GM18951 (cell line): ENCODE data around the gene CRADD.

ENCODE experiments used
- POLR2A ChIP-seq: IDR thresholded peaks from 4 replicates; pipeline ENCODE4 v1.6.1; 2011; ENCODE audit warnings: mild to moderate bottlenecking; ENCODE audit not compliant: insufficient read length, insufficient read depth; ENCODE audit errors: extremely low read depth
- in situ Hi-C: fragments of 300-500 bp; cut with MboI; formaldehyde crosslinking; loops from one replicate; pipeline ENCODE4 v1.12.0; 2022; ENCODE audit warnings: low sequenced_read_pairs, mixed read lengths, inconsistent platforms; ENCODE audit not compliant: unreplicated experiment

Gene CRADD

GRCh38 chr12:93848523-93849101 is 171.4 kb downstream of the CRADD start:
- no peak for TF ChIP-seq POLR2A
- in situ Hi-C loops, result no loop called here

- in situ Hi-C loops, result no loop called here
- no peak for TF ChIP-seq POLR2A
Measured at GRCh38 chr12:93849946-93850345, 172.8 kb downstream of the CRADD start.

DNA sequence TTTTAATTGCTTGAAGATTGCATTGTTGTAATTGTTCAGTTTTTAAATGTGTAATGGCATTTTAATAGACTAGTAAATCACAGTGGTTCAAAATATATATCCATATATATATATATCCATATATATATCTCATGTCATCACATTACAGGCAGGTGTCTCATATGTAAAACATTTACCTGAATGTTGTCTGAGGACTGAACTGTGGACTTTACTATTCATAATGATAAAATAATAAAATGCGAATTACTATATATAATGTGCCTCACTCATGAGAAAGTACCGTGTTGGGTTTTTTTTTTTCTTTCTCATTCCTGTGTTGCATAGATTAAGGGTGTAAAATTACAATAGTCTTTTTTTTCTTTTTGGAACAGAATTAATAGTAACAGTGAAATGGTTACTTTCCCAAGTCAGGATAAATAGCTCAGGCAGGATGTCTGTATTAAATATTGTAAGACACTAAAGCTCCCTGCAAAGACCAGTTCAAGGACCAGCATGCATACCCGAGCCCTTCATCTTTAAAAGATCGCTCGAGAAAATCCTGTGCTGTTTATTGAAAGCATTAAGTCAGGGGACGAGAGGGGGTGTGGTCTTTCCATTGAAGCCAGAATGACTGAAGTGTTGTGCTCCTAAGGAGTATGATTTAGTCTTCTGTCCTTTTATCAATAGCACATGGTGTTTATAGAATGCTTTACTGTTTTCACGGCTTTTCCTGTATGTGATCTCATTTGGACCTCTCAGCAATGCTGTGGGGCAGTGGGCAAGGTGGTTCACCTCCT is 173.5 kb downstream of the CRADD start:
- in situ Hi-C loops, result no loop called here
- no peak for TF ChIP-seq POLR2A

DNA sequence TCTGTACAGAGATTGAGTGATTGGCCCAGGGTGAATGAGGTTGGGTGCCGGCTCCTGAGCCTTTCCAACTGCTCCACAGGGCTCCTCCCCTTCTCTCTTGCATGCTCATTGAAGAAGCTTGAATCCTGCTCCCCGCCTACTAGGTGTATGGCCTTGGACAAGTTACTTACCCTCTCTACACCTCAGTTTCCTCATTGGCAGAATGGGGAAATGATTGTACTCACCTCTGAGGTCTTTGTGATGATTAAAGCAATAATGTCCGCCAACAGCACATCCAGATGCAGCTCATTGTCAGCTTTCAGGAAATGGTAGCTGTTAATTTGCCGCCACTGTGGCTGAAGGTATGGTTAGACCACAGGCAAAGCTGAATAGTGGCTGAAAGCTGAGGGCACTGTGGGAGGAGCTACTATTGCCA is 174.1 kb downstream of the CRADD start:
- no peak for TF ChIP-seq POLR2A
- in situ Hi-C loops, result no loop called here

DNA sequence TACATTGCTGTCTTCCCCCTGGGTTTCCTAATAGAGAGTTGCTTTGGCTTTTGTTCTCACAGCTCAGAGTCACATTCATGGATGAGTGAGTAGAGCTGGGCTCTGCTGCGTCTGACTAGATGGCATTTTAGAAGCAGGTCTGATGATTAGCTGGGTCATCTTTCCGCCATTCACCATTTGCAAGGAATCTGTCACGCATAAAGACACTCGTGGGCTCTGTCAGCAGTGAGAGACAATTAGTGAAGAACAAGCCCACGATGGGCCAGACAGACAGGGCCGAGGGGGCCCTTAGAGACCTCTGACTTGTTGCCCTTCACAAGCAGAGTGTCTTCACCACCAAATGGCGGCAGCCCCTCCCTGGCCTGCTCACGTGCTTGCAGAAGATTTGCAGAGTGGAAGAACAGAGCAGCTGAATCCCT is 175.0 kb downstream of the CRADD start:
- no peak for TF ChIP-seq POLR2A
- in situ Hi-C loops, result no loop called here

GRCh38 chr12:93853698-93854478 is 176.7 kb downstream of the CRADD start:
- TF ChIP-seq POLR2A, result no peak

GRCh38 chr12:93855261-93855660 is 178.1 kb downstream of the CRADD start:
- in situ Hi-C loops, result no loop called here
- TF ChIP-seq POLR2A, result no peak

More at GRCh38 chr12:93853698-93854478, 176.7 kb downstream of the CRADD start:
- in situ Hi-C loops, result no loop called here

GRCh38 chr12:93856611-93857010 is 179.4 kb downstream of the CRADD start:
- in situ Hi-C loops, result no loop called here
- no peak for TF ChIP-seq POLR2A

GRCh38 chr12:93857279-93857938 is 180.2 kb downstream of the CRADD start:
- TF ChIP-seq POLR2A, result no peak
- in situ Hi-C loops, result no loop called here

DNA sequence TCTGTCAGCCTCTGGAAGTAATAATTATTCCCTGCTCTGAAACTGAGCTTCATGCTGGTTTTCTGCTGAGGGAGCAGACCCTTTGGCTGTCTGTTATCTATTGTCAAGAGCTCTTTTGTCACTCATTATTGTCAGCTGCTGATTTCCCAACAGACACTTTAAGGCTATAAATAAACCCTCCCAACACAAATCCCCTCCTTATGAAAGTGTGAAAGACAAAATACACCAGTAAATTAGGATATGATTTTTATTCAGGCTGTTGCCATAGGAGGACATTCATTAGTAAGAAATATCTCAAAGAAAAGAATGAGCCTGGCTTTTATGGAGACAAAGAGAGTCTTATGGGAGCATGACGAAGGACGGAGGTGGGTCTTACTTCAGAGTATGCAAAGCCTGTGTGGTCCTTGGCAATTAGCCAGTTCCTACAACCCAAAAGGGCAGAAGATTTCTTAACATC is 180.8 kb downstream of the CRADD start:
- TF ChIP-seq POLR2A, result no peak
- in situ Hi-C loops, result no loop called here

DNA sequence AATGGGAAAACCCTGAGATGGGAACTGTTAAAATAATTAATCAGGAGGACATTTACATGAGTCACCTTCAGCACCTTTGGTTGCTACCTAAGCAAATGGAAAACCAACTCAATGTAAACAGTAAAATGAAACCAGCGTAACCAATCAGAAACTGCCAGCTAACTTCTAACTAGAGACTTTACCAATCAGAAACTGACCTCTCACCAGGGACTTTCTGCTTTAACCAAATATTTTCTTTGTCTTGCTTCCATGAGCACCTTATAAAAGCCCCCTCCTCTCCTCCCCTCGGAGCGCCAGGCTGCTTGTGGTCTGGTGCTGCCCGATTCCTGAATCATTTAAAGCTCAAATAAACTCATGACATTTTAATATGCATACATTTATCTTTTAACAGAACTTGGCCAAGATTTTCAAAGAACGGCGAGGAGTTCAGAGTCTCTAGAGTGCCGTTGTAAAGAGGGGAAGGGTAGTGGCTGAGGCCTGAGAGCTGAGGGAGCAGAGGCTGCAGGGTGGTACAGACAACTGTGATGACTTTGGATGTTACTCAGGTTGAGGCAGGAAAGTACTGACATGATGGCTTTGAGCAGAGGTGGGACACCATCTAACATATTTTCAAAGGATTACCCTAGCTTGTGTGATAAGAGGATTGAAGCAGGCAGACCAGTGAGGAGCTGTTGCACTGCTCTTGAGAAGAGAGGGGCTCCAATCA is 183.6 kb downstream of the CRADD start:
- in situ Hi-C loops, result no loop called here
- no peak for TF ChIP-seq POLR2A

DNA sequence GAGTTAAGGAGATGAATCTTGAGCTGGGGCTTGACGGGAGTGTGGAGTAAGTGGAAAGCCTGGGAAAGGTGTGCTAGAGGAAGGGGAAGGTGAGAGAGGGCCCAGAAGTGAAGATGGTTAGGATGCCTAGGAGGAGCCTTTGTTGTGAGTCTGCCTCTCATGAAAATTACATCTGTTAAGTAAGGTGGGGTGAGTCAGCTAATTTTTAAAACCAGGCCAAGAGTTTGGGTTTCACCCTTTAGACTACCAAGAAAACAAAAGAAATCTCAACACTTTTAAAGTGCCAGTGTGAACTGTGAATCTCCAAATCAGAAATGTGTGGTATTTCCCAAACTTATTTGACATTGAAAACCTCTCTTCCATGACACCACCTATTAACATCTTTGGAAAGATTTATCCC is 185.2 kb downstream of the CRADD start:
- in situ Hi-C loops, result no loop called here
- no peak for TF ChIP-seq POLR2A
